HepG2 (cell line): ENCODE results near the gene ATRN. TPM values are rescaled to one million over a fixed set of nuclear protein-coding genes. Genes with fewer than 3 reads are reported as not detected.

Source experiments
- ATF7 ChIP-seq, 2 experiments: fragments of 450-650 bp in 1 of 2; sonication (generic) in 1 of 2; formaldehyde crosslinking in 1 of 2; IDR thresholded peaks; 2 replicates each; pipeline versions ENCODE4 v1.4.0 to v1.6.1; 2016 to 2020; ENCODE audit warnings: antibody characterized with exemption in 1 of 2, mild to moderate bottlenecking in 1 of 2, missing genetic modification reagents in 1 of 2
- PAWR ChIP-seq: sonication (generic); formaldehyde crosslinking; IDR thresholded peaks from 2 replicates; pipeline ENCODE4 v1.4.0; 2020; ENCODE audit warnings: missing genetic modification reagents, mild to moderate bottlenecking, borderline replicate concordance
- SNRNP70 ChIP-seq: fragments of 200-400 bp; formaldehyde crosslinking; IDR thresholded peaks from 2 replicates; pipeline ENCODE4 v1.6.1; 2017; ENCODE audit warnings: mild to moderate bottlenecking, low read depth, low read length, moderate library complexity
- ZSCAN22 ChIP-seq: sonication (generic); formaldehyde crosslinking; IDR thresholded peaks from 2 replicates; pipeline ENCODE4 v1.4.0; 2020; ENCODE audit warnings: mild to moderate bottlenecking, missing genetic modification reagents
- polyA plus RNA-seq, 8 experiments: library from polyadenylated mRNA; depleted of rRNA in 3 of 8; stranded (reverse) in 7 of 8; unstranded in 1 of 8; fragments of >200 nt; fragmentation: Illumina TruSeq in 4 of 8; extraction: Trizol in 4 of 8; gene quantifications; 2 replicates each; pipeline versions ENCODE4 v1.2.1 to v1.2.3, GENCODE V29; 2011 to 2016; ENCODE audit warnings: low read depth in 4 of 8, missing spikeins in 1 of 8, mixed read lengths in 1 of 8; ENCODE audit not compliant: insufficient read depth in 1 of 8
- total RNA-seq, 5 experiments: library from RNA; depleted of rRNA; stranded (reverse); fragments of >200 nt; fragmentation: Illumina TruSeq; extraction: Trizol; gene quantifications; 2 replicates each; pipeline ENCODE4 v1.2.3, GENCODE V29; 2016; ENCODE audit warnings: low read depth in 1 of 5
- TF ChIP-seq, protein P1 (sequence below): sonication (generic); formaldehyde crosslinking; IDR thresholded peaks from 2 replicates; pipeline ENCODE4 v1.4.0; 2020; ENCODE audit warnings: missing genetic modification reagents, borderline replicate concordance
- TF ChIP-seq, protein P2 (sequence below): IDR thresholded peaks from 2 replicates; pipeline ENCODE4 v1.6.1; 2016; ENCODE audit warnings: low read depth, missing genetic modification reagents, missing compliant biosample characterization

ATRN gene
- total and polyA plus RNA-seq, 2 of the 13 experiments (the other 11 are each of a cell fraction or from before 2014, with no cell fraction given), result 44.2 to 81.1 TPM

DNA sequence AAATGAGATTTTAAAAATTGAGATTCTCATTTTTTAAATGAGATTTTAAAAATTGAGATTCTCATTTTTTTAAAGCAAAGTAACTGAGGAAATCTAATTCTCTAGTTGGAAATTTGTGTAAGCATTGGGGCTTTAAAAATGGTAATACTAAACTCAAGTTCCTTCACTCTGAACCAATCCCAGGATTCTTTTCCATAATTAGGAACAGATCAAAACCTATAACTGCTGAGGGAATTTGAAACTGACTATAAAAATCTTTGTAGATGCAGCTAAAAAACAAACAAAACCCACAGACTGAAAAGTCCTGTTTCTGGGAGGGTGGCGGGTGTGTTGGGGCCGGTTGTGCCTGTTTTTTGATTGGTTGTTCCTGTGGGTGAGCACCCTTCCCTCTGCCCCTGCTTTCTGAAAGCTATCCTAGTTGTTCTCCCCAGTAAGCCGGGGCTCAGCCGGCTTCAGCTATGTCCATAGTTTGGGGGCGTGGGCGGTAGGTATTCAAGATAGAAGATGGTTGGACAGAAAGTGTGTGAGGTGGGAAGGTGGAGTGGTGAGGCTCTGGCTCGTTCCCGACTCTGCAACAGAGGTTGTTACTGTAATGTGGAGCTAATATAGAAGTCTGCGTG is 143.1 kb downstream of the ATRN start (continued):
- no peak for TF ChIP-seq ATF7 (IDR thresholded peaks at IDR 0.05)
- no peak for TF ChIP-seq ATF7 (CRISPR knock-in tag; IDR thresholded peaks at IDR 0.05)
- TF ChIP-seq, protein P1, sequence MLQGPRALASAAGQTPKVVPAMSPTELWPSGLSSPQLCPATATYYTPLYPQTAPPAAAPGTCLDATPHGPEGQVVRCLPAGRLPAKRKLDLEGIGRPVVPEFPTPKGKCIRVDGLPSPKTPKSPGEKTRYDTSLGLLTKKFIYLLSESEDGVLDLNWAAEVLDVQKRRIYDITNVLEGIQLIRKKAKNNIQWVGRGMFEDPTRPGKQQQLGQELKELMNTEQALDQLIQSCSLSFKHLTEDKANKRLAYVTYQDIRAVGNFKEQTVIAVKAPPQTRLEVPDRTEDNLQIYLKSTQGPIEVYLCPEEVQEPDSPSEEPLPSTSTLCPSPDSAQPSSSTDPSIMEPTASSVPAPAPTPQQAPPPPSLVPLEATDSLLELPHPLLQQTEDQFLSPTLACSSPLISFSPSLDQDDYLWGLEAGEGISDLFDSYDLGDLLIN (CRISPR knock-in tag), result no peak
- TF ChIP-seq ZSCAN22 (CRISPR knock-in tag), result no peak
- TF ChIP-seq PAWR (CRISPR knock-in tag), result no peak
- TF ChIP-seq, protein P2, sequence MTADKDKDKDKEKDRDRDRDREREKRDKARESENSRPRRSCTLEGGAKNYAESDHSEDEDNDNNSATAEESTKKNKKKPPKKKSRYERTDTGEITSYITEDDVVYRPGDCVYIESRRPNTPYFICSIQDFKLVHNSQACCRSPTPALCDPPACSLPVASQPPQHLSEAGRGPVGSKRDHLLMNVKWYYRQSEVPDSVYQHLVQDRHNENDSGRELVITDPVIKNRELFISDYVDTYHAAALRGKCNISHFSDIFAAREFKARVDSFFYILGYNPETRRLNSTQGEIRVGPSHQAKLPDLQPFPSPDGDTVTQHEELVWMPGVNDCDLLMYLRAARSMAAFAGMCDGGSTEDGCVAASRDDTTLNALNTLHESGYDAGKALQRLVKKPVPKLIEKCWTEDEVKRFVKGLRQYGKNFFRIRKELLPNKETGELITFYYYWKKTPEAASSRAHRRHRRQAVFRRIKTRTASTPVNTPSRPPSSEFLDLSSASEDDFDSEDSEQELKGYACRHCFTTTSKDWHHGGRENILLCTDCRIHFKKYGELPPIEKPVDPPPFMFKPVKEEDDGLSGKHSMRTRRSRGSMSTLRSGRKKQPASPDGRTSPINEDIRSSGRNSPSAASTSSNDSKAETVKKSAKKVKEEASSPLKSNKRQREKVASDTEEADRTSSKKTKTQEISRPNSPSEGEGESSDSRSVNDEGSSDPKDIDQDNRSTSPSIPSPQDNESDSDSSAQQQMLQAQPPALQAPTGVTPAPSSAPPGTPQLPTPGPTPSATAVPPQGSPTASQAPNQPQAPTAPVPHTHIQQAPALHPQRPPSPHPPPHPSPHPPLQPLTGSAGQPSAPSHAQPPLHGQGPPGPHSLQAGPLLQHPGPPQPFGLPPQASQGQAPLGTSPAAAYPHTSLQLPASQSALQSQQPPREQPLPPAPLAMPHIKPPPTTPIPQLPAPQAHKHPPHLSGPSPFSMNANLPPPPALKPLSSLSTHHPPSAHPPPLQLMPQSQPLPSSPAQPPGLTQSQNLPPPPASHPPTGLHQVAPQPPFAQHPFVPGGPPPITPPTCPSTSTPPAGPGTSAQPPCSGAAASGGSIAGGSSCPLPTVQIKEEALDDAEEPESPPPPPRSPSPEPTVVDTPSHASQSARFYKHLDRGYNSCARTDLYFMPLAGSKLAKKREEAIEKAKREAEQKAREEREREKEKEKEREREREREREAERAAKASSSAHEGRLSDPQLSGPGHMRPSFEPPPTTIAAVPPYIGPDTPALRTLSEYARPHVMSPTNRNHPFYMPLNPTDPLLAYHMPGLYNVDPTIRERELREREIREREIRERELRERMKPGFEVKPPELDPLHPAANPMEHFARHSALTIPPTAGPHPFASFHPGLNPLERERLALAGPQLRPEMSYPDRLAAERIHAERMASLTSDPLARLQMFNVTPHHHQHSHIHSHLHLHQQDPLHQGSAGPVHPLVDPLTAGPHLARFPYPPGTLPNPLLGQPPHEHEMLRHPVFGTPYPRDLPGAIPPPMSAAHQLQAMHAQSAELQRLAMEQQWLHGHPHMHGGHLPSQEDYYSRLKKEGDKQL (CRISPR knock-in tag), result no peak
- TF ChIP-seq SNRNP70, result no peak
- TF ChIP-seq, all 625 proteins: peak for 0
